Measurements from ENCODE around the gene CHSY3.

The CHSY3 gene

DNA sequence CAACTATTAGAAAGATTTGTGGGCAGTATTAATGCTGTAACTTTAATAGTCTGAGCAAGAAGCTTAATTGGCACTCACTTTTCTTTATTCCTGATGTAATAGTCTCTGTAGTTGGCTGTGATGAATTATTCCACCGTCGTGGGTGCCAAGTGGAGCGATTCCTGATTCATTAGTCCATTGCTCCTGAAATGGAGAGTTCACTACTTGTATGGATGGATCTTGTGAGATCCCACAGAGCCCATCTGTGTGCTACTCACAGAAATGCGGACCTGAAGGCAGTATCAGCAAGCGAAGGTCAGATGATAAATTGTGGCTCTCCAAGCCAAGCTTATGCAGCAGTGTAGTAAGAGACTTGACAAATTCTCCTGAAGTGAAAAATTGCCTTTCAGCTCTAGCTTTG lies 212.2 kb downstream of the CHSY3 start:
- no peaks in the 10 kb centered on the region for H3K27me3 ChIP-seq (ENCODE audit: control insufficient read depth in 5 of 5, insufficient read depth in 4 of 5, low read length in 5 of 5)
- H3K4me3 ChIP-seq (ENCODE audit: low read depth in 1 of 5, low read length in 5 of 5): no peak overlapping the region
- H3K9ac ChIP-seq (ENCODE audit: low read length in 5 of 5): no peak overlapping the region
- H3K27ac ChIP-seq (ENCODE audit: low read depth, low read length): no peak overlapping the region
- peaks cover 0 to 3% (median 0%) of the 10 kb centered on the region in 5 donors for H3K4me1 ChIP-seq (ENCODE audit: control insufficient read depth in 5 of 5, insufficient read depth in 5 of 5, low read length in 5 of 5)
- H3K9me3 ChIP-seq (ENCODE audit: control insufficient read depth in 5 of 5, low read length in 5 of 5): no peaks in the 10 kb centered on the region
- no peaks in the 10 kb centered on the region for H3K36me3 ChIP-seq (ENCODE audit: control insufficient read depth in 5 of 5, insufficient read depth in 5 of 5, low read length in 5 of 5)

DNA sequence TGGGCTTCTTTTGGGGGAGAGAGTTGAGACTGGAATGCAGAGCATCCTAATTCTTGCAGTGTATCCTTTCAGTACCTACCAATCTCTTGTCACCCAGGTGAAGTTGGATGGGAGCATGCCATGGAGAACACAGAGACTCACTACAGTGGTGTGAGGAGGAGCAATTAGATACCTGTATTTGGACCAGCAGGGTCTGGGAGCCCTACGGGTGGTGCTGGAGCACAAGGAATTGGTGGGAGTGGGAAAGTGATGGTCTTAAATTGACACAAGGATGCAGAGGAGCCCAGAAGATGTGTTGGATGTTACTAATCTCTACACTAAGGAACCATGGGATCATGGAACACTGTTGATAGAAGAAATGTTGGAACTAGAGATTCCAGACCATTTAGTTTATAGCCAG lies 212.7 kb downstream of the CHSY3 start:
- Histone ChIP-seq H3K4me1 (ENCODE audit: control insufficient read depth in 5 of 5, insufficient read depth in 5 of 5, low read length in 5 of 5) (peaks cover 0 to 3% (median 0%) of the 10 kb centered on the region in 5 donors), H3K36me3 (ENCODE audit: control insufficient read depth in 5 of 5, insufficient read depth in 5 of 5, low read length in 5 of 5) (no peaks in the 10 kb centered on the region), H3K4me3 (ENCODE audit: low read depth in 1 of 5, low read length in 5 of 5) (no peak overlapping the region), H3K9ac (ENCODE audit: low read length in 5 of 5) (no peak overlapping the region), H3K27me3 (ENCODE audit: control insufficient read depth in 5 of 5, insufficient read depth in 4 of 5, low read length in 5 of 5) (no peaks in the 10 kb centered on the region), H3K9me3 (ENCODE audit: control insufficient read depth in 5 of 5, low read length in 5 of 5) (no peaks in the 10 kb centered on the region), H3K27ac (ENCODE audit: low read depth, low read length) (no peak overlapping the region)

DNA sequence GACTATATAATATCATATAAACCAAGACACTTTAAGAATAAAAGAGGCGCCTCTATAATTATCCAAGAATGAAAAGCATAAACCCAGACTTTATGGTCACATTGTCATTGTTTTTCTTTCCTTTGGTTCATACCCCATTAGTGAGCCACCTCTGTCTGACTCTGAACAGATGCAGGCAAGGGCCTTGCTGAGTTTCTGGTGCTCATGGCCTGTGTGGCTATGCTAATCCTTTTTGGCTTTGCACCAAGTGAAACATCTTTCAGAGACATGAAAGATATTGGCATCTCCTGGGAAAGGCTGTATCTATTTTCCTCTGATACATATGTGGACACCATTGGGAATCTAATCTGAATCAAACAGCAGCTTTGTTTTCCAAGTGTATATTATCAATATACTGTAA lies 222.5 kb downstream of the CHSY3 start:
- no peak overlapping the region for H3K27ac ChIP-seq (ENCODE audit: low read depth, low read length)
- H3K27me3 ChIP-seq (ENCODE audit: control insufficient read depth in 5 of 5, insufficient read depth in 4 of 5, low read length in 5 of 5): no peaks in the 10 kb centered on the region
- H3K4me3 ChIP-seq (ENCODE audit: low read depth in 1 of 5, low read length in 5 of 5): no peak overlapping the region
- no peaks in the 10 kb centered on the region for H3K4me1 ChIP-seq (ENCODE audit: control insufficient read depth in 5 of 5, insufficient read depth in 5 of 5, low read length in 5 of 5)
- H3K9me3 ChIP-seq (ENCODE audit: control insufficient read depth in 5 of 5, low read length in 5 of 5): no peaks in the 10 kb centered on the region
- H3K36me3 ChIP-seq (ENCODE audit: control insufficient read depth in 5 of 5, insufficient read depth in 5 of 5, low read length in 5 of 5): no peaks in the 10 kb centered on the region
- H3K9ac ChIP-seq (ENCODE audit: low read length in 5 of 5): no peak overlapping the region

DNA sequence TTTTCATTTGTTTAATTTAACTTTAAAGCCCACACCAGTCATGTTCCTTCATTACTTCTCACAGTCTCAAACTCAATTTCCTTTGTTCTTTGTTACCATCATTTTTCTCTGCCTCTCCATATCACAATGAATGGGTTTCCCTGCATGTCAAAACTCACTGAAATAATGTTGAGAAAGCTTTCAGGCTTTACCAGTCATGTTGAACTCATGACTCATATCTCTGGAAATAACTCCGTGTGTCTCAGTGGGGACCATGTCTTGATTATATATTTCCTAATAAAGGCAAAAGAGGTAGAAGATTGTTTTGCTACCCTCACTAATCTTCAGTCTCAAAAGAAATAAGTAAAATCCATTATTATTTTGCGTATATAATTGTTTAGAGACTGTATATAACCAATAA lies 231.2 kb downstream of the CHSY3 start:
- H3K36me3 ChIP-seq (ENCODE audit: control insufficient read depth in 5 of 5, insufficient read depth in 5 of 5, low read length in 5 of 5): no peaks in the 10 kb centered on the region
- H3K27me3 ChIP-seq (ENCODE audit: control insufficient read depth in 5 of 5, insufficient read depth in 4 of 5, low read length in 5 of 5): no peaks in the 10 kb centered on the region
- no peaks in the 10 kb centered on the region for H3K9me3 ChIP-seq (ENCODE audit: control insufficient read depth in 5 of 5, low read length in 5 of 5)
- H3K4me3 ChIP-seq (ENCODE audit: low read depth in 1 of 5, low read length in 5 of 5): no peak overlapping the region
- no peak overlapping the region for H3K9ac ChIP-seq (ENCODE audit: low read length in 5 of 5)
- H3K4me1 ChIP-seq (ENCODE audit: control insufficient read depth in 5 of 5, insufficient read depth in 5 of 5, low read length in 5 of 5): peaks cover 0 to 7% (median 2%) of the 10 kb centered on the region in 5 donors
- H3K27ac ChIP-seq (ENCODE audit: low read depth, low read length): no peak overlapping the region

DNA sequence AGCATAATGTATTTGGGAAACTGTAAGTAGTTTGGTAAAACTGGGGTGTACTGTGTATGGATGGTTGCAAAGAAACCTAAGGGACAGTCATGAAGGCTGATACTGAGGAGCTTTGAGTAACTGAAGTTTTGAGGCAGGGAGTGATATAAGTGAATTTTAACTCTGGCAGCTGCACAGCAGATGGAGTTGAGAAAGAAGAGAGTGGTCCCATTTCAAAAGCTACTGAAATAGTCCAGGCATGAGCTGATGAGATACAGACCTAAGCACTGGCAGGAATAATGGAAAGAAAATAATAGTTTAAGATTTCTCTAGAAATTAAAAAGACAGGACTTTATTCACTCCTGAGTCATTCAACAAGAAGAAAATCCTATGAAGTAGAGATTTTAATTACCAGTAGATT lies 232.0 kb downstream of the CHSY3 start:
- no peak overlapping the region for H3K9ac ChIP-seq (ENCODE audit: low read length in 5 of 5)
- H3K36me3 ChIP-seq (ENCODE audit: control insufficient read depth in 5 of 5, insufficient read depth in 5 of 5, low read length in 5 of 5): no peaks in the 10 kb centered on the region
- no peaks in the 10 kb centered on the region for H3K27me3 ChIP-seq (ENCODE audit: control insufficient read depth in 5 of 5, insufficient read depth in 4 of 5, low read length in 5 of 5)
- no peak overlapping the region for H3K4me3 ChIP-seq (ENCODE audit: low read depth in 1 of 5, low read length in 5 of 5)
- no peaks in the 10 kb centered on the region for H3K9me3 ChIP-seq (ENCODE audit: control insufficient read depth in 5 of 5, low read length in 5 of 5)
- no peak overlapping the region for H3K27ac ChIP-seq (ENCODE audit: low read depth, low read length)
- H3K4me1 ChIP-seq (ENCODE audit: control insufficient read depth in 5 of 5, insufficient read depth in 5 of 5, low read length in 5 of 5): peaks cover 0 to 7% (median 2%) of the 10 kb centered on the region in 5 donors

DNA sequence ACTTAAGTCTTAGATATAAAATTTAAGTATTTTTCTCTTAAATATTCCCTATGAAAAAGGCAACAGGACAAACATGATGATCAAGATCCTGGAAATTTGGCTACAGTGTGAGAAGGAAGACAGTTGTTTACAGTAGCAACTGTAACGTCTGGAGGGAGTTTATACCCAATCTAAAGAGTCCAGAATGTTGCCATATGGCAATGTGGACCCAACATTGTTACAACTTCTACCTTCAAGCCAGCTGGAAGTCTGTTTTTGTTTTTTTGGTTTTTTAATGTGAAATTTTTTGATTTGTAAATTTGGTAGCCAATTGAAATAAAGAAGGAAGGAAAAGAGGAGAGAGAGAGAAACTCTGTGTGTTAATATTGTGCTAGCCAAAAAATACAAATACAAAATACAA lies 233.4 kb downstream of the CHSY3 start:
- Histone ChIP-seq H3K9ac (ENCODE audit: low read length in 5 of 5) (no peak overlapping the region), H3K4me3 (ENCODE audit: low read depth in 1 of 5, low read length in 5 of 5) (no peak overlapping the region), H3K27ac (ENCODE audit: low read depth, low read length) (no peak overlapping the region), H3K36me3 (ENCODE audit: control insufficient read depth in 5 of 5, insufficient read depth in 5 of 5, low read length in 5 of 5) (no peaks in the 10 kb centered on the region), H3K9me3 (ENCODE audit: control insufficient read depth in 5 of 5, low read length in 5 of 5) (no peaks in the 10 kb centered on the region), H3K4me1 (ENCODE audit: control insufficient read depth in 5 of 5, insufficient read depth in 5 of 5, low read length in 5 of 5) (peaks cover 0 to 7% (median 2%) of the 10 kb centered on the region in 5 donors), H3K27me3 (ENCODE audit: control insufficient read depth in 5 of 5, insufficient read depth in 4 of 5, low read length in 5 of 5) (no peaks in the 10 kb centered on the region)

DNA sequence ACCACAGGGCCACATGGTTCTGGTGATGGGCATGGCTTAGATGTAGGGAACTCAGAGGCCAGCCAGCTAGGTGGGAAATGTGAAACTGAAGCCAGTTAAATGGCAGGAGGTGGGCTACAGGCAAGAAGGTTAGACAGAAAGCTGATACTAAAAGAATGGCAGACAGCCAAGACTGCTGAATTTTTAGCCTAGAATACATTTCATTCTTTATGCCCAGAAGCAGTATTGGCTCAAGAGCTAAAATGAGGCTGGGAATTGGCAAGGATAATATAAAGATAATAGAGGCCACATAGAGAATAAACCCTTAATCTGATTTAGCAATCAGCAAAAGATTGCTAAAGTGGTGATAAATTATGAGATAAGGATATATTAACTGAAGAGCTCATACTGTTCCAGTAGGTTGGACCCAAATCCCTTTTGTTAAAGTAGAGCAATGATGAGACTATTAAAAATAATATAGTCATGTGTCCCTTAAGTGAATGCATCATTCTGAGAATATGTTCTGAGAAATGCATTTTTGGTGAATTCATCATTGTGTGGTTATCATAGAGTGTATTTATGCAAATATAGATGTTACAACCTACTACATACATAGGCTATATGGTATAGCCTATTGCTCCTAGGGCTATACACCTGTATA lies 234.3 kb downstream of the CHSY3 start:
- H3K9ac ChIP-seq (ENCODE audit: low read length in 5 of 5): no peak overlapping the region
- H3K27ac ChIP-seq (ENCODE audit: low read depth, low read length): no peak overlapping the region
- H3K4me3 ChIP-seq (ENCODE audit: low read depth in 1 of 5, low read length in 5 of 5): no peak overlapping the region
- no peaks in the 10 kb centered on the region for H3K36me3 ChIP-seq (ENCODE audit: control insufficient read depth in 5 of 5, insufficient read depth in 5 of 5, low read length in 5 of 5)
- no peaks in the 10 kb centered on the region for H3K9me3 ChIP-seq (ENCODE audit: control insufficient read depth in 5 of 5, low read length in 5 of 5)
- no peaks in the 10 kb centered on the region for H3K27me3 ChIP-seq (ENCODE audit: control insufficient read depth in 5 of 5, insufficient read depth in 4 of 5, low read length in 5 of 5)
- H3K4me1 ChIP-seq (ENCODE audit: control insufficient read depth in 5 of 5, insufficient read depth in 5 of 5, low read length in 5 of 5): peaks cover 0 to 7% (median 2%) of the 10 kb centered on the region in 5 donors

DNA sequence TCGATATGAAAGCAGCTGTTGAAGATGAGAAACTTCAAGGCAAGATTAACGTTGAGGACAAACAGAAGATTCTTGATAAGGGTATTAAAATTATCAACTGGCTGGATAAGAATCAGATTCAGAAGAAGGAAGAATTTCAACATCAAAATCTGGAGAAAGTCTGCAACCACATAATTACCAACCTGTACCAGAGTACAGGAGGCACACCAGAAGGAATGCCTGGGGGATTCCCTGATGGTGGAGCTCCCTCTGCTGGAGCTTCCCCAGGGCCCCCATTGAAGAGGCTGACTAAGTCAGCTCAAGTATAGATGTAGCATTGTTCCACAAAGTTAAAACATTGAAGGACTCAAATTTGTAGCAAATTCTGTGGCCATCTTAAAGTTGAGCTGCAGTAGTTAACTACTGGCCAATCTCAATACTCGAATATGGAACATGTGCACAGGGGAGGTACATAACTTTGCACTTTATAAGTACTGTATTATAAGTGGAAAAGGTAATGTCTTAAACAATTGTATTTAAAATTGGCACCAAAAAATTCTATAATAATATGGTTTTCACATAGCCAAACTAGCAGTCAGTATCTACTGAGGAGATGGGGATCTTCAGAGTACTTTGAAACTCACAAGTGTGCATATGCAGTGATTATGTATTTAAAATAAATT lies 237.5 kb downstream of the CHSY3 start:
- Histone ChIP-seq H3K27ac (ENCODE audit: low read depth, low read length) (no peak overlapping the region), H3K36me3 (ENCODE audit: control insufficient read depth in 5 of 5, insufficient read depth in 5 of 5, low read length in 5 of 5) (no peaks in the 10 kb centered on the region), H3K9ac (ENCODE audit: low read length in 5 of 5) (no peak overlapping the region), H3K9me3 (ENCODE audit: control insufficient read depth in 5 of 5, low read length in 5 of 5) (no peaks in the 10 kb centered on the region), H3K4me1 (ENCODE audit: control insufficient read depth in 5 of 5, insufficient read depth in 5 of 5, low read length in 5 of 5) (peaks cover 0 to 4% (median 0%) of the 10 kb centered on the region in 5 donors), H3K4me3 (ENCODE audit: low read depth in 1 of 5, low read length in 5 of 5) (no peak overlapping the region), H3K27me3 (ENCODE audit: control insufficient read depth in 5 of 5, insufficient read depth in 4 of 5, low read length in 5 of 5) (no peaks in the 10 kb centered on the region)

DNA sequence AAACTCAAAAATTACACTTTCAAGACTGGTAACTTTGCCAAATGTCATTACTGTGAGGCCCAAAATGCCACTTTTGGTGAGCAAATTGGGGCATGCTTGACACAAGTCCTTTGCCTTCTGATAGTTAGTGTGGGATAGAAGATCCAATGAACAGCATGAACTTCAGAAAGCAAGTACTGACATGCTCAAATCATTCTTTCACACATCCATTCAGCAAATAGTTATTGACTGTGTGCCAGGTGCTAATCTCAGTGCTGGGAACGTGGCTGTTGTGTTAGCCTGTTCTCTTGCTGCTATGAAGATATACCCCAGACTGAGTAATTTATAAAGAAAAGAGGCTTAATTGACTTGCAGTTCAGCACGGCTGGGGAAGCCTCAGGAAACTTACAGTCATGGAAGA lies 247.0 kb downstream of the CHSY3 start:
- Histone ChIP-seq H3K9ac (ENCODE audit: low read length in 5 of 5) (no peak overlapping the region), H3K9me3 (ENCODE audit: control insufficient read depth in 5 of 5, low read length in 5 of 5) (no peaks in the 10 kb centered on the region), H3K36me3 (ENCODE audit: control insufficient read depth in 5 of 5, insufficient read depth in 5 of 5, low read length in 5 of 5) (no peaks in the 10 kb centered on the region), H3K27me3 (ENCODE audit: control insufficient read depth in 5 of 5, insufficient read depth in 4 of 5, low read length in 5 of 5) (no peaks in the 10 kb centered on the region), H3K4me3 (ENCODE audit: low read depth in 1 of 5, low read length in 5 of 5) (no peak overlapping the region), H3K27ac (ENCODE audit: low read depth, low read length) (no peak overlapping the region), H3K4me1 (ENCODE audit: control insufficient read depth in 5 of 5, insufficient read depth in 5 of 5, low read length in 5 of 5) (no peaks in the 10 kb centered on the region)

DNA sequence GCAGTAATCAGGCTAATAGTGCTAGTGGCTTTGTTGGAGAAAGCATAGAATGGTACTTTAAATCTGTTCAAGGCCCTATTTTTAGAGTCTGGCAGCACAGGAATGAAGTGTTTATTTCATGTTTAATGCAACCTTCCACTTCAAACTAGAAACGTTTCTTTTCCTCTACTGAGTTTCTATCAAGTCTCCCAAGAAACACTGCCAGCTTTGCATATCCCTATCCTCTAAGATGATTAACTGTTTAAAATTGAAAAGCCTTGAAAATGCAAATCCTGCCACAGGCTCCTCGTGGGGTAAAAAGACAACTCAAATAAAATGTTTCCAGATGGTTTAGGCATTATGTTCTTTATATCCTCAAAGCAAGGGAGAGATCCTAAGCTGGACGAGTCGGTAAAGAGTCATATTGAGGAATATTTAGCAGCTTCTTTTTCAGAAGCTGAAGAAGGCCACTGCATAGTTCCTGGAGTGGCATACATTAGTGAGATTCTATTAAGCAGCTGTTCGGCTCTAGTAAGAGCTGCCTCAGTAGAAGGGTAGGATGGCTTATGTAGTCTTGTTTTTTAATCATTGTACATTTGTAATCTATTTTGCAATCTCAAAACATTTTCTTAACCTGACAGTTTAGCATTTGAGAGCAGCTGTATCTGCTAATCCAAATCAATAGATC lies 251.2 kb downstream of the CHSY3 start:
- no peaks in the 10 kb centered on the region for H3K9me3 ChIP-seq (ENCODE audit: control insufficient read depth in 5 of 5, low read length in 5 of 5)
- peak overlapping the region in 1 of 5 donors; percentile 11 for H3K9ac ChIP-seq (ENCODE audit: low read length in 5 of 5)
- H3K27ac ChIP-seq (ENCODE audit: low read depth, low read length): no peak overlapping the region
- no peaks in the 10 kb centered on the region for H3K36me3 ChIP-seq (ENCODE audit: control insufficient read depth in 5 of 5, insufficient read depth in 5 of 5, low read length in 5 of 5)
- H3K4me1 ChIP-seq (ENCODE audit: control insufficient read depth in 5 of 5, insufficient read depth in 5 of 5, low read length in 5 of 5): no peaks in the 10 kb centered on the region
- no peaks in the 10 kb centered on the region for H3K27me3 ChIP-seq (ENCODE audit: control insufficient read depth in 5 of 5, insufficient read depth in 4 of 5, low read length in 5 of 5)
- no peak overlapping the region for H3K4me3 ChIP-seq (ENCODE audit: low read depth in 1 of 5, low read length in 5 of 5)
